A549 (cell line): ENCODE results near the gene CACNG8. TPM values are rescaled to one million over a fixed set of nuclear protein-coding genes. Genes with fewer than 3 reads are reported as not detected.

Experiments
- ATAC-seq, 2 experiments: fragments of 200-7000 bp in 1 of 2; fragments of >200 bp in 1 of 2; cut with Nextera tagmentation in 1 of 2; cut with Tn5 transposase in 1 of 2; 3 replicates each; pipeline versions ENCODE4 v1.8.0 to v1.9.1; 2018 to 2020; ENCODE audit warnings: mild to moderate bottlenecking in 1 of 2, moderate library complexity in 1 of 2
- CTCF ChIA-PET: fragments of 300-600 bp; sonication (Branson Sonifier 250); formaldehyde crosslinking; extraction: SDS; loops from one replicate; lab custom pipeline; 2021; ENCODE audit warnings: antibody characterized with exemption, inconsistent platforms; lab: Yijun Ruan, JAX
- POLR2A ChIA-PET: fragments of 350-600 bp; formaldehyde crosslinking; extraction: SDS; loops from one replicate; lab custom pipeline; 2021; ENCODE audit warnings: antibody characterized with exemption, inconsistent platforms; lab: Yijun Ruan, JAX
- DNase-seq, 2 experiments: peaks; one replicate each; pipeline versions ENCODE4 v3.0.0 to v3.0.0-alpha.2; 2011 to 2016; ENCODE audit warnings: low read depth in 1 of 2, low spot score in 1 of 2
- FAIRE-seq: peaks from 2 replicates; lab custom pipeline; 2011; peaks lifted over from hg19 to GRCh38; lab: Jason Lieb, UNC
- H3K27ac ChIP-seq, 2 experiments: fragments of >200 bp; sonication (Bioruptor Twin); formaldehyde crosslinking; 3 replicates each; pipeline ENCODE4 v1.5.1; 2016 to 2017
- H3K4me1 ChIP-seq: fragments of >200 bp; sonication (Bioruptor Twin); formaldehyde crosslinking; 3 replicates; pipeline ENCODE4 v1.6.1; 2016
- H3K4me2 ChIP-seq: fragments of >200 bp; sonication (Bioruptor Twin); formaldehyde crosslinking; 3 replicates; pipeline ENCODE4 v1.6.1; 2016
- H3K4me3 ChIP-seq: fragments of >200 bp; sonication (Bioruptor Twin); formaldehyde crosslinking; 3 replicates; pipeline ENCODE4 v1.5.1; 2016
- H3K9me3 ChIP-seq: fragments of >200 bp; sonication (Bioruptor Twin); formaldehyde crosslinking; 3 replicates; pipeline ENCODE4 v1.6.1; 2016
- CHD2 ChIP-seq: fragments of 150-350 bp; IDR thresholded peaks from 2 replicates; pipeline ENCODE4 v1.6.1; 2014; ENCODE audit warnings: low read length; ENCODE audit not compliant: partially characterized antibody
- CHD4 ChIP-seq: fragments of 200-600 bp; sonication (generic); IDR thresholded peaks from 2 replicates; pipeline ENCODE4 v1.6.1; 2016; ENCODE audit warnings: antibody characterized with exemption, mild to moderate bottlenecking, borderline replicate concordance
- E2F6 ChIP-seq: IDR thresholded peaks from 2 replicates; pipeline ENCODE4 v1.6.1; 2012; ENCODE audit warnings: low read depth, borderline replicate concordance
- EHF ChIP-seq: fragments of 250-450 bp; sonication (Bioruptor Pico); IDR thresholded peaks from 2 replicates; pipeline ENCODE4 v1.5.0; 2020; ENCODE audit warnings: mild to moderate bottlenecking
- EHMT2 ChIP-seq: fragments of 200-600 bp; sonication (generic); IDR thresholded peaks from 2 replicates; pipeline ENCODE4 v1.6.1; 2016; ENCODE audit warnings: antibody characterized with exemption, low read depth, mild to moderate bottlenecking, moderate library complexity
- FOSL2 ChIP-seq, 2 experiments: fragments of 450-650 bp in 1 of 2; fragments of >200 bp in 1 of 2; sonication (Bioruptor Twin) in 1 of 2; formaldehyde crosslinking; IDR thresholded peaks; 2 replicates each; pipeline versions ENCODE4 v1.5.0 to v1.6.1; 2016 to 2020; ENCODE audit warnings: mild to moderate bottlenecking in 1 of 2, moderate library complexity in 1 of 2
- GATA3 ChIP-seq: IDR thresholded peaks from 2 replicates; pipeline ENCODE4 v1.6.1; 2012; ENCODE audit warnings: borderline replicate concordance
- HMGXB4 ChIP-seq: fragments of 250-450 bp; sonication (Bioruptor Pico); IDR thresholded peaks from 2 replicates; pipeline ENCODE4 v1.5.0; 2021; ENCODE audit warnings: mild to moderate bottlenecking, moderate library complexity, borderline replicate concordance
- JUNB ChIP-seq: fragments of >200 bp; sonication (Bioruptor Twin); formaldehyde crosslinking; IDR thresholded peaks from 2 replicates; pipeline ENCODE4 v1.6.1; 2016
- MAX ChIP-seq: IDR thresholded peaks from 2 replicates; pipeline ENCODE4 v1.6.1; 2012
- RNF2 ChIP-seq: fragments of 200-600 bp; sonication (generic); IDR thresholded peaks from 2 replicates; pipeline ENCODE4 v1.6.1; 2016; ENCODE audit warnings: low read depth, mild to moderate bottlenecking, antibody characterized with exemption, moderate library complexity, borderline replicate concordance
- SREBF2 ChIP-seq: fragments of 450-650 bp; IDR thresholded peaks from 2 replicates; pipeline ENCODE4 v1.6.1; 2014; ENCODE audit warnings: mild to moderate bottlenecking, moderate library complexity
- USF2 ChIP-seq: fragments of 450-650 bp; IDR thresholded peaks from 2 replicates; pipeline ENCODE4 v1.6.1; 2014; ENCODE audit warnings: antibody characterized with exemption
- ZC3H11A ChIP-seq: fragments of 450-650 bp; IDR thresholded peaks from 2 replicates; pipeline ENCODE4 v1.6.1; 2014; ENCODE audit warnings: antibody characterized with exemption, mild to moderate bottlenecking
- ZFP36 ChIP-seq: fragments of 450-650 bp; IDR thresholded peaks from 2 replicates; pipeline ENCODE4 v1.6.1; 2014; ENCODE audit warnings: borderline replicate concordance; ENCODE audit not compliant: partially characterized antibody
- WGBS: methylation state at CpG from one replicate; pipeline ENCODE4 v1.1.6; 2017; ENCODE audit errors: missing lambda C conversion rate; 5-methylcytosine and 5-hydroxymethylcytosine counted together
- polyA plus RNA-seq, 4 experiments: library from polyadenylated mRNA; depleted of rRNA in 3 of 4; stranded (reverse); fragments of >200 nt; fragmentation: RNase III in 1 of 4; extraction: RNeasy Plus Mini Kit Qiagen cat#74134 plus additional on column Dnase treatment in 1 of 4; gene quantifications; 2 replicates in 3 of 4; 3 replicates in 1 of 4; pipeline ENCODE4 v1.2.3, GENCODE V29; 2011 to 2017

The CACNG8 gene
- polyA plus RNA-seq, 2 of the 4 experiments (the other 2 are of a cell fraction): 1.1 to 5.8 TPM

GRCh38 chr19:54023191-54023590 is 60.5 kb downstream of the CACNG8 start:
- TF ChIP-seq EHF (CRISPR knock-in tag): 0 out of 2 replicates have a peak, but pooled peaks have one; percentile 15
- TF ChIP-seq GATA3: no peak
- ChIA-PET CTCF (interaction anchor here (0.7 to 8.2 kb wide), 65 partner anchors 9 to 230 kb away, joined by 3 to 148 read pairs (median 8); partner anchors contain the start of genes CACNG6, CACNG7, CNOT3 and MYADM), POLR2A (interaction anchor here (1.3 to 3.0 kb wide), 4 partner anchors 32 to 155 kb away, joined by 3 to 31 read pairs (median 6); partner anchors contain the start of genes CACNG6 and MYADM)
- Histone ChIP-seq H3K4me2 (peak overlapping the region; percentile 55), H3K4me3 (no peak overlapping the region), H3K4me1 (peaks cover 40% of the 10 kb centered on the region), H3K9me3 (peaks cover 3% of the 10 kb centered on the region; the same call in 1 of the 3 replicates), H3K27ac (peak overlapping the region; percentile 85 to 92)
- ATAC-seq: no peak
- DNase-seq: peak in 1 of 2 experiments; percentile 45
- WGBS: 29% methylated on average over 3 of the region's 3 CpGs
- FAIRE-seq: peak; percentile 74

- ChIA-PET CTCF (interaction anchor here (0.6 to 8.2 kb wide), 46 partner anchors 8 to 235 kb away, joined by 3 to 148 read pairs (median 13); partner anchors contain the start of genes CACNG6, CACNG7, CNOT3 and MYADM), POLR2A (interaction anchor here (0.7 to 3.0 kb wide), 3 partner anchors 36 to 159 kb away, joined by 4 to 31 read pairs (median 4); no protein-coding TSS in a partner anchor)
- ATAC-seq: no peak
- Histone ChIP-seq H3K27ac (peak overlapping the region; percentile 85 to 92; a peak in 5 of 6 replicates), H3K4me1 (peaks cover 31% of the 10 kb centered on the region), H3K4me3 (no peak overlapping the region), H3K9me3 (peaks cover 3% of the 10 kb centered on the region; the same call in 1 of the 3 replicates)
- no peak for FAIRE-seq
- WGBS: 77% methylated on average over 9 of the region's 9 CpGs
- peak in 1 of 2 experiments; percentile 71 for DNase-seq
- TF ChIP-seq GATA3 (peak; percentile 33; the same call in 1 of the 2 replicates), FOSL2 (IDR thresholded peaks at IDR 0.05) (no peak), FOSL2 (CRISPR knock-in tag; IDR thresholded peaks at IDR 0.05) (peak; percentile 63), JUNB (no peak)
- TF ChIP-seq, all 56 proteins: peak for 2
- no peak overlapping the region for H3K4me2 ChIP-seq
Observed at GRCh38 chr19:54024660-54025059, 61.9 kb downstream of the CACNG8 start.

- H3K9me3 ChIP-seq: peaks cover 3% of the 10 kb centered on the region; the same call in 1 of the 3 replicates
- peaks cover 21% of the 10 kb centered on the region for H3K4me1 ChIP-seq
- no peak overlapping the region for H3K4me2 ChIP-seq
- ChIA-PET CTCF (interaction anchor here (0.8 to 8.2 kb wide), 19 partner anchors 9 to 234 kb away, joined by 3 to 148 read pairs (median 5); partner anchors contain the start of genes CACNG7 and PRKCG), POLR2A (interaction anchor here (1.1 kb wide), 1 partner anchor 46 kb away, joined by 3 read pairs; no protein-coding TSS in a partner anchor)
- 80% methylated on average over 7 of the region's 7 CpGs for WGBS
- H3K27ac ChIP-seq: 0 out of 6 replicates have a peak overlapping the region, but pooled peaks of 1 of the 2 experiments have one; percentile 20
- FAIRE-seq (no peak), DNase-seq (no peak), ATAC-seq (no peak)
- no peak overlapping the region for H3K4me3 ChIP-seq
- no peak for TF ChIP-seq ZFP36
- no peak for TF ChIP-seq CHD2
- TF ChIP-seq ZC3H11A: no peak
- no peak for TF ChIP-seq SREBF2
- TF ChIP-seq MAX: no peak
- TF ChIP-seq USF2: no peak
- TF ChIP-seq E2F6: no peak
- TF ChIP-seq HMGXB4: no peak
- no peak for TF ChIP-seq CHD4
- TF ChIP-seq RNF2: no peak
- no peak for TF ChIP-seq EHMT2
Observed at GRCh38 chr19:54026656-54027055, 63.9 kb downstream of the CACNG8 start.
